HG02852 (cell line): Measurements from ENCODE around the gene SFMBT2.
A peak's percentile ranks its signal among the peaks of the same experiment; 100 is the strongest.
"Not testable (repeated sequence)": the region's sequence is repeated elsewhere in the genome, so short reads cannot be mapped to it uniquely, and the experiment has no call there.

Source experiments
- ATAC-seq: cut with Tn5 transposase; IDR thresholded peaks from one replicate; pipeline ENCODE4 v1.9.1; 2021; ENCODE audit warnings: mild to moderate bottlenecking, moderate library complexity; ENCODE audit not compliant: unreplicated experiment

SFMBT2 gene

GRCh38 chr10:7239312-7239985, 171.4 kb downstream of the SFMBT2 start:
- ATAC-seq = peak; percentile 69

- no peak for ATAC-seq
Observed at GRCh38 chr10:7235376-7235775, 175.5 kb downstream of the SFMBT2 start.

DNA sequence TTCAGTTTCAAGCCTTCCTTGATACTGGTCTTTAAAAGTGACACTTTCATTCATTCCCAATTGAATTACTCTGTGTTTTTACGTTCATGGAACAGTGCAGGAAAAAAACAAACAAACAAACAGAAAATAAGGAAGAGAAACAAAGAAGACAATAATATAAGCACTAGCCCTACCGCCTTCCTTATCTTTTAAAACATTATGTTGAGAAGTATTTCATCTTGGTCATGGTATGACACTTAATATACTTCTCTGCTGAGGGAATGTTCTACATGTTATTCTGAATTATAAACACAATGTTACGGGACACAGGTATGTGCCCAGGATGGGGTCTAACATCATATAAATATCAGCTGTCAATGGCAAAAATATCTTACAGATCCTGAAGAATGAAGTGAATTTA, 176.7 kb downstream of the SFMBT2 start:
- ATAC-seq = no peak

DNA sequence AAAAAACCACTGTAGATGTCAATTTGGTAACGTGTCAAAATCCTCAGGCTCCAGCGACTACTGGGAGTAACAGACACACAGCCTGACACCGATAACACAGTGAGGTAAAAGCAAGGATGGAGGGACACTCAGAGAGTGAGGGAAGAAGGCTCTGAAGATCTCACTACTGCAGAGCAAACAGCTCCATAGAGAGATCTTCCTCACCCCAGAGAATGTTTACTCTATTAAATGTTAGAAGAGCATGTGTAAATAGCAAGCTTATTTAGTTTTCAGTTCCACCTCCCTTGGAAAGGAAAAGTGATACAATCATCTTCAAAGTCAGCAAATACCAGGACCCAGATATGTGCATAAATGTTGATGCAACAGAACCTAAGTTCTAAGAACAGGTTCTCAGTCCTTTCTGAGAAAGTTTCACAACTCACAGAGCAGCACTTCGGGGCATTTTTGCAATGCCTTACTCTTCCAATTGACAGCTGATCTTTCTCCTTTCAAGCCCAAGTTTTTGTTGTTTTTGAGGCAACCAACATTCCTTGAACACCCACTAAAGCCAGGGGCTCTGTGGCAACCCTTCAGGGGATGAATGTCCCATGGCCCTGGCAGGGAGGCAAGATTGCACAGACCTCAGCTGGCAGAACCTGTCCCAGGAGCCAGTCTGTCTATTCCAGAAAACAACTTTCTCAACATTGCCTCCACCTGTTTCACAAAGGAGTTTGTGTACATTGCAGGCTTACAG, 177.4 kb downstream of the SFMBT2 start:
- ATAC-seq = no peak

- no peak for ATAC-seq
Observed at GRCh38 chr10:7231509-7232414, 179.1 kb downstream of the SFMBT2 start.

DNA sequence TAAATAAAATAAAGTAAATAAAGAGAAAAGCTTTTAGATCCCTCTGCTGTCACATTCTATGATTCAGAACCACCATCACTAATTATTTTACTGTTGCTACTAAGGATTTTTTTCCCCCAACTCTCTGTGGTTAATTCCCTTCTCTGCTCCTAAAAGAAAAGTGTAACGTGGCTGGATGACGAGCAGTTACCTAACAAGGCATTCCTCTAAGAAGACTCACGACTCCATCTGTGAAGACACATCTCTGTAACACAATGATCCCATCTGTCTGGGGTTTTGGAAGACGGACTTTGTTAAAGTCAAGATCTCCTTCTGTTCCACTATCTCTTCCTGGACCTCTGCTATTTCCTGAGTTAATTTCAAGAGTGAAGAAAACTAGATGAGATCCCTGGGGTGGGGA, 179.9 kb downstream of the SFMBT2 start:
- ATAC-seq = no peak

- ATAC-seq = no peak
Observed at GRCh38 chr10:7230036-7230435, 180.8 kb downstream of the SFMBT2 start.

DNA sequence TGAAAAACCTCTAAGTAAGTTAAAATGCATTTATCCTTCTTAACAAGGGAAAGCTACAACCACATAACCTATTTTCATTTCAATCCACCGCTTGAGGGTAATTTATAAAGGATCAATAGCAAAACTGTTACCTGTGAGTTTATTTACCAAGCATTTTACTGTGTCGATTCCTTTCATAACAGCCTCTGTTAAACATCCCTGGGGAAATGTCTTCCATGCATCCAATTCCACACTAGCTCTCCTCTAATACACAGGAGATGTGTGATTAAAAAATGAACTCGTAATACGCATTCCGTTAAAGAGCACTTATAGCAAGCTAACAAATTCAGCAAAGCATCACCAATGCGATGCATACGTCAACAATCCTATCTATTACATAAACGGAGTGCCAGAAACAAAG, 185.7 kb downstream of the SFMBT2 start:
- ATAC-seq = no peak

- ATAC-seq = no peak
Observed at GRCh38 chr10:7218968-7219367, 191.9 kb downstream of the SFMBT2 start.

DNA sequence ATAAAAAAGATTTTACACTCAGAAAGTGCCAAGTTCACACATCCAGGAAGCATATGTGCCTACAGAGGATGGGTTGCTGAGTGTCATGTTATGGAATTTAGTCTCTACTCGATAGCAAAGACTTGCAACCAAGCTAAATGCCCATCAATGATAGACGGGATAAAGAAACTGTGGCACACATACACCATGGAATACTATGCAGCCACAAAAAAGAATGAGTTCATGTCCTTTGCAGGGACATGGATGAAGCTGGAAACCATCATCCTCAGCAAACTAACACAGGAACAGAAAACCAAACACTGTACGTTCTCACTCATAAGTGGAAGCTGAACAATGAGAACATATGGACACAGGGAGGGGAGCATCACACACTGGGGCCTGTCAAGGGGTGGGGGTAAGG, 198.1 kb downstream of the SFMBT2 start:
- ATAC-seq = not testable (repeated sequence)

GRCh38 chr10:7211857-7212577, 198.8 kb downstream of the SFMBT2 start:
- no peak for ATAC-seq

DNA sequence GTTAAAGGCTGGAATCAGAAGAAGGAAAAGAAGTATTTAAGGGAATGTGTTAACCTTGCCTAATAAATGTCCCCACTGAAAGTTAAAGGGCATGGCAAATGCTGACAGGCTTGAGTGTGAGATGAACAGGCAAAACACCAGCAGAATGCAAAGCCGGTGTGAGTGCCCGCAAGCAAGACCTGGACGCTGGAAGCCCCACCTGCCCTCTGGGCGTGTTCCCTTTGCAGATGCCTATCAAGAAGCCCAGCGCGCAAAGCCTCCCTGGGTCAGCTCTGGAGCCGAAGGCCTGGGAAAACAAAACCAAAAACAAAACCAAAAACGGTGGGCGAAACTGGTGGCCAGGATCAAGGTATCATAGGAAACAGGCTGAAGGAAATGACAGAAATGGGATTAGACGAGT, 200.3 kb downstream of the SFMBT2 start:
- no peak for ATAC-seq

DNA sequence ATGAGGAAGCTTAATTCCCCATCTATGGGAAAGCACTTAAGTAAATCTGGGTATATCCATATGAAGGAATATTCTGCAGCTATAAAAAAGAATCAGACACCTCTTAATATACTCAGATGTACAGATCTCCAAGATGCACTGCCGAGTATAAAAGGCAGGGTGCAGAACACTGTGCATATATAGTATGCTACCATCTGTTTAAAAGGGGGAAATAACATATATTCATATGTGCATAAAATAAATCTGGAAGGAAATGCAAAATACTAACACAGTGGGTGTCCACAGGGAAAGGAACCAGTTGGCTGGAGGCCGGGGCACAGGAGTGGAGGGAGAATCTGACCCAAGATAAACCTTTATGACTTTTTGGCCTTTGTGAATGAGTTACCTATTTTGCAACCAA, 201.4 kb downstream of the SFMBT2 start:
- ATAC-seq = no peak

GRCh38 chr10:7206412-7207100, 204.3 kb downstream of the SFMBT2 start:
- ATAC-seq = no peak

DNA sequence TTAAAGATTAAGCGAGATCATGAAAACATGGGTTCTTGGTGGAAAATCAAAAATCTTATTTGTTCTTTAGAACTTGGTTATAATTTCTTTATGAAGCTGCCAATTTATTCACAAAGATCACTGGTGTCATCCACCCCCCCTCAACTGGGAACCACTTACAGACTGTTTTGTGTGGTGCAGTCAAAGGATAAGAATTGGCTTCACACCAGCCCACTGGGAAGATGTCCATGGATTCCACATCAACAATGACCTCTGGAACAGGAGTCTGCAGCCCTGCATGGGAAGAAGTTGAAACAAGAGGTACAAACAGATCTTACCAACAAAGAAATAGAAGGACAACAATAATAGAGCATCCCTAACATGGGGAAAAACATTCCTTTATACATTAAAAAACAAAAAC, 205.2 kb downstream of the SFMBT2 start:
- no peak for ATAC-seq

- ATAC-seq = no peak
Observed at GRCh38 chr10:7202793-7203355, 208.0 kb downstream of the SFMBT2 start.

DNA sequence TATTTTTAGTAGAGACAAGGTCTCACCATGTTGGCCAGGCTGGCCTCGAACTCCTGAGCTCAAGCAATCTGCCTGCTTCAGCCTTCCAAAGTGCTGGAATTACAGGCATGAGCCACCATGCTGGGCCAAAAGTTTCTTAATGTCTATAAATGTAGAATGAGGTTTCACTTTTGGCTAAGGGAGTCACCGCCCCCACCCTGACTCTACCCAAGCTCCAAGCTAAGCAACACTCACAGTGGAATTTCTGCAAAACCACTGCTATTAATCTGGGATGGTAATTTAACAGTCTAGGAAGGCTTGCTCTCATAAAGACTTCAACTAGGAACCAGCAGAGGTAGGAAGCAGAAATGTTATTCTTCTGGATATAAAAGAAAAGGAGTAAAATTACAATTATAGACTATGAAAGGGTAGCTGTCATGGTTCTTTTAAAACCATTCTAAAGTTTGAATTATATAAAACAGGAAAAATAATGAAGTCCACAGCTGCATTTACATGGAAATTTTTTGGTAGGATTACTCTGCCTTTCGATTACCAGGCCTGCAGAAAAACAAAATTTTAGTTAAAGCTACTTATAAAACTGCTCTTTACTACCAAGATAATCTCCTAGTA, 211.6 kb downstream of the SFMBT2 start:
- no peak for ATAC-seq

- no peak for ATAC-seq
Observed at GRCh38 chr10:7196284-7196683, 214.6 kb downstream of the SFMBT2 start.

DNA sequence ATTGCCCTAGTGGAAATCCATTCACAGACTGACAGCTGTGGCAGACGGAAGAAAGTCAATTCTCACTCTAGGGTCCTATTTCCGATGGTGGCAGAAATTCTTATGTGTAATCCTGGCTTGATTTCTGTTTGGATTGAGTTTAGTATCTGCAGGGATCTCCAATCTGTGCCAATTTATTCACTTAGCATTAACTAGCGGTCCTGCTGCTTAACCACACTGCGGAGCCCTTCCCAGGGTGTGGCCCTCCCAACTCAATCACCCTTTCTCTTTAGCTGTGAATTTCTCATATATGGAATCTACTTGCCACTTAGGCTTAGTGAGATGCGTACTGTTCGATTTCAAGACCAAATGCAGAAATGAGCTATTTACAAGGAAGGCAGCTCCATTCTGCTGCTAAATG, 215.7 kb downstream of the SFMBT2 start:
- ATAC-seq = no peak

- ATAC-seq = no peak
Observed at GRCh38 chr10:7194571-7194970, 216.3 kb downstream of the SFMBT2 start.
